Erythroblast (primary cell): ENCODE measurements around the gene PHLDB3.

Experiments
- GATA1 ChIP-seq: IDR thresholded peaks from 2 replicates; pipeline ENCODE4 v1.6.1; 2011; ENCODE audit warnings: low read depth, mild to moderate bottlenecking, control low read depth, low read length, moderate library complexity
- POLR2A ChIP-seq: IDR thresholded peaks from 2 replicates; pipeline ENCODE4 v1.6.1; 2011; ENCODE audit warnings: mild to moderate bottlenecking, low read length

DNA sequence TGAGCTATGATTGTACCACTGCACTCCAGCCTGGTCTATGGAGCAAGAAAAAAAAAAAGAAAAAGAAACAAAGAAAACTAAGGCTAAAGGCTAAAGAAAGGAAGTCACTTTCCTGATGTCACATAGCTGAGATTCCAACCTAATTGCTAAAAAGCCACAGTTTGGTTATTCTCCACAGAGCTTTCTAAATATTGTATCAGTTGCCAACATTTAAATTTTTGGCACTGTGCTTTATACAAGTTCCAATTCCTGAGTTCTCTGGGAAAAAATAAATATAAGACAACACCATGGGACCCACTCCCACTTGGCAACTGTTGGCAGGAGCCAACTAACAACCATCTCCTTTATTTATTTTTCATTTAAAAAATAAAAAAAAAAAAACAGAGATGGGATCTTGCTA lies 27.9 kb downstream of the PHLDB3 start:
- TF ChIP-seq POLR2A (no peak), GATA1 (no peak)
